ENCODE measurements around the gene AOC2.
A peak's percentile ranks its signal among the peaks of the same experiment; 100 is the strongest.
"Not testable (repeated sequence)": the region's sequence is repeated elsewhere in the genome, so short reads cannot be mapped to it uniquely, and the experiment has no call there.

AOC2 gene

GRCh38 chr17:42832934-42833766 lies 11.2 kb upstream of the AOC2 start, which contains the start of gene PSME3:
TSS of gene PSME3 (plus strand) at chr17:42833397. CDS start at chr17:42833632, 235 bp downstream.
- peak; percentile 78 to 85 for DNase-seq

DNA sequence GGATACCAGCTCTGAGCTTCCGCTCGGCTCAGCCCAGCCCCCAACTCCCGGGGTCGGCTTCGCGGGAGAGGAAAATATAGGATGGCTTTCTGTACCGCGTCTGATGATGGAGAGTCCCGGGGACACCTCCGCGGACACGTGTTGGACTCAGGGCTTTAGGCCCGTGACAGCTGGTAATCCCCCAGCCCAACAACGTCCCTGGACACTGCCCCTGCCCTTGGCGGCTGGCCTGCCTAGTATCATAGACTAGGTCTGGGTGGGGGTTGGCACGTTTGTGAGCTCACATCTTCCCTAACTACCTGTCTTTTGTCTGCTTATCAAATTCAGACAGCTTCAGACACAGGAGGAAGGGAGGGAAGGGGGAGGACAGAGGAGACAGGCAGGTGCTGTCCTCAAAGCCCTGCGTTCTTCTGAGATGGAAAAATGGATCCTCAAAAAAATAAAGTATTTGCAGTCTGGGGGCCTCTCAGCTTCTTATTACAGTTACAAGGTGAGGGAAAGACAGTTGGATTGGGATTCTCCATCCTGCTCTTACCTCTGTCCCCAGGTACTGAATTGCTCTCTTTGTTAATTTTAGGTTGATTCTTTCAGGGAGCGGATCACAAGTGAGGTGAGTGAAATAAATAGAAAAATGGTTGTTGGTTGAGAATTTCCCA lies 10.5 kb upstream of the AOC2 start:
- DNase-seq = peak in 1 of 2 experiments; percentile 34

DNA sequence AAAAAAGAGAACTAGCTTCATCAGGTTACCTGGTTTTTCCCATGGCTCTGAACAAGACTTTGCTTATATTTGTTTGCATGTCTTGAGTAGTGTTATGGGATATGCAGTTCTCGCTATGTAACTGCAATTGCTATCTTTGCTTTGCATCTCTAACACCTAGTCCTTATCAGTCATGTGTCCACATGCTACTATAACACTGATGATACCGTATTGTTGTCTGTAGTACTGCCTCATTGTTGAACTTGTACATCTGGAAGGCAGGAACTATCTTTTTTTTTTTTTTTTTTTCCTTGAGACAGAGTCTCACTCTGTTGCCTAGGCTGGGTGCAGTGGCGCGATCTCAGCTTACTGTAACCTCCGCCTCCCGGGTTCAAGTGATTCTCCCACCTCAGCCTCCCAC lies 8.6 kb upstream of the AOC2 start:
- DNase-seq = no peak

GRCh38 chr17:42841975-42842685 lies 2.2 kb upstream of the AOC2 start:
- no peak for DNase-seq

- peak; percentile 43 to 61 for DNase-seq
These were observed 934 bp upstream of the AOC2 start for GRCh38 chr17:42843358-42843934.

DNA sequence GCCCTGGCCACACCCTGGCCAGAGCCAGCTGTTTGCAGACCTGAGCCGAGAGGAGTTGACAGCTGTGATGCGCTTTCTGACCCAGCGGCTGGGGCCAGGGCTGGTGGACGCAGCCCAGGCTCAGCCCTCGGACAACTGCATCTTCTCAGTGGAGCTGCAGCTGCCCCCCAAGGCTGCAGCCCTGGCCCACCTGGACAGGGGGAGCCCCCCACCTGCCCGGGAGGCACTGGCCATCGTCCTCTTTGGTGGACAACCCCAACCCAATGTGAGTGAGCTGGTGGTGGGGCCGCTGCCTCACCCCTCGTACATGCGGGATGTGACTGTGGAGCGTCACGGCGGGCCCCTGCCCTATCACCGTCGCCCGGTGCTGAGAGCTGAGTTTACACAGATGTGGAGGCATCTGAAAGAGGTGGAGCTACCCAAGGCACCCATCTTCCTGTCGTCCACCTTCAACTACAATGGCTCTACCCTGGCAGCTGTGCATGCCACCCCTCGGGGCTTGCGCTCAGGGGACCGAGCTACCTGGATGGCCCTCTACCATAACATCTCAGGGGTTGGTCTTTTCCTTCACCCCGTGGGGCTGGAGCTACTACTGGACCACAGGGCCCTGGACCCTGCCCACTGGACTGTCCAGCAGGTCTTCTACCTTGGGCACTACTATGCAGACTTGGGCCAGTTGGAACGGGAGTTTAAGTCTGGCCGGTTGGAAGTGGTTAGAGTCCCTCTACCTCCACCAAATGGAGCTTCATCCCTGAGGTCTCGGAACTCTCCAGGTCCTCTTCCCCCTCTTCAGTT lies 578 bp downstream of the AOC2 start:
- no peak for DNase-seq

- no peak for DNase-seq
These were observed 1.2 kb downstream of the AOC2 start for GRCh38 chr17:42845556-42845917.

DNA sequence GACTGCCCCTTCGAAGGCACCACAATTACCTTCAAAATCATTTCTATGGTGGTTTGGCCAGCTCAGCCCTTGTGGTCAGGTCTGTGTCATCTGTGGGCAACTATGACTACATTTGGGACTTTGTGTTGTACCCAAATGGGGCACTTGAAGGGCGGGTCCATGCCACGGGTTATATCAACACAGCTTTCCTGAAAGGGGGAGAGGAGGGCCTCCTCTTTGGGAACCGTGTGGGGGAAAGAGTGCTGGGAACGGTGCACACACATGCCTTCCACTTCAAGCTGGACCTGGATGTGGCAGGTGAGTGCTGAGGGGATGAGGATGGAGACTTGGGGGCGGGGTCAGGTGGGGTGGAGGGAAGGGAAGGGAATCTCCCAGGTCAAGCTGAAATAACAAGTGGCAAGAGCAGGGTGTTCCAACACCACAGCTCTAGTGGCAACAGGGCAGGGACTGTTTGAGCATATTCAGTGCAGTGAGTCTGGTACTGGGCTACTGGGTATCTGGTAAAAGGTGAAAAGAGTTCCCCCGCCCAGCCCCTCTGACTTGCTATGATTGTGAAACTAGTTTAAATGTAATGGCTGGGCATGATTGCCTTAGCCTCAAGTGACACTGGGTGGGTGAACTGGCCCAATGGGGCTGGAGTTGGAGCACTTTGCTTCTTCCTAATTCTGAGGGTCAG lies 1.7 kb downstream of the AOC2 start:
- no peak for DNase-seq

DNA sequence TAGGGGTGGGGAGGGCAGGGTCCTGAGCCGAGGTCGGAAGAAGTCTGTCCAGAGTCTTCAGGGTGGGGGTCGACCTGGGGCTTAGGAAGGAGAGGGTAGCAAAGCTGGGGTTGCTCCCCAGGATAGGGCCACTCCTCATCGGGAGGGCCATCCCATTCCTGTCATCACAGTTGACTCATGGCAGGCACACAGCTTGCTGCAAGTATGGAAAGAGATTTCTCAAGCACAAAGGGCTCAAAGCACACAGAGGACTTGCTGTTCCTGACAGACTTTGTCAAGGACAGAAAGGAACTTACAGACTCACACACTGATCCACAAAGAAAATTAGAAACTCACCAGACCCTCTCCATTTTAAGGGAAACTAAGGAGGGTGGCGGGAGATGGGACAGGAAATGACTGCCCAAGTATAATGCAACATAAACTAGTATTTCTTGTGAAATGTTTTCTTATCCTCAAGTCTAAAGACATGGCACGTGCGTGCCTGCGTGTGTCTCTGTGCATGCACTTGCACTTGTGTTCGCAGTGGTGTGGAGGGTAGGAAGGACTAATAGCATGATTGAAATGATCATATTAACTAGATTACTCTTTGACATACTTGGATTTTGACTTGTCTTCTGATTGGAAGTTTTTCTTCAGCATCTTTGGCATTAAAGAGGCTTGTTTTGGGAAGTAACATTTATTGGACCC lies 2.4 kb downstream of the AOC2 start:
- no peak for DNase-seq

GRCh38 chr17:42848093-42848492 lies 3.7 kb downstream of the AOC2 start:
- DNase-seq = no peak

DNA sequence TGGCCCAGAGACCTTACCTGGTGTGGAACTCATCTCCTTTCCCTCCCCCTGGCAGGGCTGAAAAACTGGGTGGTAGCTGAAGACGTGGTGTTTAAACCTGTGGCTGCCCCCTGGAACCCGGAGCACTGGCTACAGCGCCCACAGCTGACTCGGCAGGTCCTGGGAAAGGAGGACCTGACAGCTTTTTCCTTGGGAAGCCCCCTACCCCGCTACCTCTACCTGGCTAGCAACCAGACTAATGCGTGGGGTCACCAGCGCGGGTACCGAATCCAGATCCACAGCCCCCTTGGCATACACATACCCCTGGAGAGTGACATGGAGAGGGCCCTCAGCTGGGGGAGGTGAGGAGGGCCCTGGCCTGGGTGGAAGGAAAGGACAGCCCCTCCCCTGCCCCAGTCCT lies 4.7 kb downstream of the AOC2 start:
- no peak for DNase-seq

DNA sequence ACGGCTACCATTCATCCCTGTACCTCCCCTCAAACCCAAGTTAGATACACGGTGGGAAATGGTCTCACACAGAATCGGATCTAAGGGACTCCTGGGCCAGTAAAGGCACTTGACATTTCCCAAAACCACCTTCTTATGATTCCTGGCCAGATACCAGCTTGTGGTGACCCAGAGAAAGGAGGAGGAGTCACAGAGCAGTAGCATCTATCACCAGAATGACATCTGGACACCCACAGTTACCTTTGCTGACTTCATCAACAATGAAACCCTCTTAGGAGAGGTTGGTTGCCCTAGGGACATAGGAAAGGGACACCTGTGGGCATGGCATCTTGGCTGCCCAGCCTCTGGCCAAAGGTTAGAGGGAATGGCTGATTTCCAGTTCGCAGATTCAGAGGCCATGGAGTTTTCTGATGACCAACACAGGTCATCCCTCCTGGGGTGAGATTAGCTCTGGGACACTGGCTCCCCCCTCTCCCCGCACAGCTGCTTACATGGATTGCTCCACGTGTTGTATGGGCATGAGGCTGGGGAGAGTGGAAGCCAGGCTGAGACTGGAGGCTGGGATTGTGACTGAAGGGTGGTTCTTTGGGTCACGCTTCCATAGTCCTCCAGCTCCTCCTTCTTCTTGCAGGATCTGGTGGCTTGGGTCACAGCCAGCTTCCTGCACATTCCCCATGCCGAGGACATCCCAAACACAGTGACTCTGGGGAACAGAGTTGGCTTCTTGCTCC lies 5.2 kb downstream of the AOC2 start:
- no peak for DNase-seq

- no peak for DNase-seq
These were observed 6.6 kb downstream of the AOC2 start, which contains the start of gene AOC3 for GRCh38 chr17:42850954-42851353. TSS of gene AOC3 (plus strand) at chr17:42851199. CDS start at chr17:42851344, 145 bp downstream.

GRCh38 chr17:42851371-42852240 lies 7.2 kb downstream of the AOC2 start:
- DNase-seq = not testable (repeated sequence)

DNA sequence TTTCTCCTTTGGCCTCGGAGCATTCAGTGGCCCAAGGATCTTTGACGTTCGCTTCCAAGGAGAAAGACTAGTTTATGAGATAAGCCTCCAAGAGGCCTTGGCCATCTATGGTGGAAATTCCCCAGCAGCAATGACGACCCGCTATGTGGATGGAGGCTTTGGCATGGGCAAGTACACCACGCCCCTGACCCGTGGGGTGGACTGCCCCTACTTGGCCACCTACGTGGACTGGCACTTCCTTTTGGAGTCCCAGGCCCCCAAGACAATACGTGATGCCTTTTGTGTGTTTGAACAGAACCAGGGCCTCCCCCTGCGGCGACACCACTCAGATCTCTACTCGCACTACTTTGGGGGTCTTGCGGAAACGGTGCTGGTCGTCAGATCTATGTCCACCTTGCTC lies 8.0 kb downstream of the AOC2 start:
- no peak for DNase-seq

DNA sequence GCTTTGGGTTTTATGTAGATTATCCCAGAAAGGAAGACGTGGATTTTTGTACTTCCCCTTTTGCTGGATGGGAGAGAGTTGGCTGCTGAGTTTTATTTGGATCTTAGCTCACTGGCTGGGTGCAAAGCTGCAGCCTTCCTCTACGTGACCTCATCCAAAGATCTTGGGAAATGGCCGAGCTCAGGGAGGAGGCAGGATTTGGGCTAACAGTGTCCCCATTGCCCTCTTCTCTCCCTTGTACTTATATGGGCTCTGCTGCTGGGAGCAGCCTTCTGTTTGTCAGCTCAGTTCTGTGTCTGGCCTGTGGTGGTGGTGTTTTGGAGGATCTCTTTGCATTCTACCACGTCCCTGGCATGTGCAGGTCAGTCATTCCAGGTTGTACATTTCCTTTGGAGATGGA lies 8.6 kb downstream of the AOC2 start:
- no peak for DNase-seq

GRCh38 chr17:42853597-42853967 lies 9.2 kb downstream of the AOC2 start:
- no peak for DNase-seq

DNA sequence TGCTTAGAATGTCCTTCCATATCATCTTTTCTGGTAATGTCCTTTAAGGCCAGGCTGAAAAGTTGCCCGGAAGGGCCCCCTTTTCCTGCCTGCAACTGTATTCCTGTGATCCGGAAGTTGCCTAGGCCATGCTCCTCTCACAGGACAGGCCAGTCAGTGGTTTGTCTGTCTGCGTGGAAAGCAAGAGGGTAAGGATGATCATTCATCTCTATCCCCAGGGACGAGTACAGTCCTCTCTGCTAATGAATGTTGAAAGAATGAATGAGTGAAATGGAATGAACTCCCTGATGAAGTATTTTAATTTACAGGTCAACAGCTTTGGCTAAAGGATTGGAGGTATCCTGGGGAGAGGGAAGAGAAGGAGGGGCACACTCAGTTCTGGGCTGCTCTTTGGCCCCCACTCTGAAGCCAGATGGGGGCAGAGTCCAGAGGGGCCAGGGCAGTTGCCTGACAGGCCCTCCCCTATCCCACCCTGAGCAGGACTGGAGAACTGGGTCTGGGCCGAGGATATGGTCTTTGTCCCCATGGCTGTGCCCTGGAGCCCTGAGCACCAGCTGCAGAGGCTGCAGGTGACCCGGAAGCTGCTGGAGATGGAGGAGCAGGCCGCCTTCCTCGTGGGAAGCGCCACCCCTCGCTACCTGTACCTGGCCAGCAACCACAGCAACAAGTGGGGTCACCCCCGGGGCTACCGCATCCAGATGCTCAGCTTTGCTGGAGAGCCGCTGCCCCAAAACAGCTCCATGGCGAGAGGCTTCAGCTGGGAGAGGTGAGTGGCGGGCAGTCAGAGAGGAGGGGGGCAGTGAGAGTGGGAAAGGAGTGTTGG lies 9.8 kb downstream of the AOC2 start:
- DNase-seq = no peak

Measured in NCI-H524 (cell line).